ENCODE data around the gene ELN. TPM values are rescaled to one million over a fixed set of nuclear protein-coding genes. Genes with fewer than 3 reads are reported as not detected.

The ELN gene
- total and polyA plus RNA-seq, 9 donors, result 60.4 to 217 (median 153) TPM

GRCh38 chr7:74049997-74050798 lies 22.2 kb downstream of the ELN start:
- Histone ChIP-seq H3K9me3 (replicated peaks; ENCODE audit: control insufficient read depth, low read depth, low read length) (no peaks in the 10 kb centered on the region), H3K4me1 (ENCODE audit: control insufficient read depth, insufficient read depth, low read length) (peaks cover 11% of the 10 kb centered on the region), H3K27me3 (ENCODE audit: control insufficient read depth, insufficient read depth, low read length) (peaks cover 2% of the 10 kb centered on the region), H3K4me3 (ENCODE audit: low read length) (no peak overlapping the region), H3K36me3 (ENCODE audit: control insufficient read depth, insufficient read depth, low read length) (peaks cover 19% of the 10 kb centered on the region), H3K27ac (ENCODE audit: low read length) (no peak overlapping the region)
- no peak for DNase-seq
- WGBS (ENCODE audit: insufficient coverage), result 94% methylated on average over 3 of the region's 3 CpGs

GRCh38 chr7:74051193-74051592 lies 23.2 kb downstream of the ELN start:
- peak; percentile 66 for DNase-seq
- peaks cover 2% of the 10 kb centered on the region for H3K27me3 ChIP-seq (ENCODE audit: control insufficient read depth, insufficient read depth, low read length)
- peaks cover 11% of the 10 kb centered on the region for H3K4me1 ChIP-seq (ENCODE audit: control insufficient read depth, insufficient read depth, low read length)
- peaks cover 19% of the 10 kb centered on the region for H3K36me3 ChIP-seq (ENCODE audit: control insufficient read depth, insufficient read depth, low read length)
- no peak overlapping the region for H3K27ac ChIP-seq (ENCODE audit: low read length)
- WGBS (ENCODE audit: insufficient coverage), result 20% methylated on average over 6 of the region's 10 CpGs
- H3K9me3 ChIP-seq (replicated peaks; ENCODE audit: control insufficient read depth, low read depth, low read length), result no peaks in the 10 kb centered on the region
- H3K4me3 ChIP-seq (ENCODE audit: low read length), result no peak overlapping the region

- peaks cover 2% of the 10 kb centered on the region for H3K27me3 ChIP-seq (ENCODE audit: control insufficient read depth, insufficient read depth, low read length)
- no peak overlapping the region for H3K27ac ChIP-seq (ENCODE audit: low read length)
Observed at GRCh38 chr7:74051629-74052410, 23.8 kb downstream of the ELN start.

GRCh38 chr7:74052628-74053027 lies 24.7 kb downstream of the ELN start:
- Histone ChIP-seq H3K9me3 (replicated peaks; ENCODE audit: control insufficient read depth, low read depth, low read length) (no peaks in the 10 kb centered on the region), H3K27ac (ENCODE audit: low read length) (no peak overlapping the region), H3K27me3 (ENCODE audit: control insufficient read depth, insufficient read depth, low read length) (no peaks in the 10 kb centered on the region), H3K4me1 (ENCODE audit: control insufficient read depth, insufficient read depth, low read length) (peaks cover 11% of the 10 kb centered on the region), H3K4me3 (ENCODE audit: low read length) (no peak overlapping the region), H3K36me3 (ENCODE audit: control insufficient read depth, insufficient read depth, low read length) (peaks cover 15% of the 10 kb centered on the region)
- no peak for DNase-seq
- 73% methylated on average over 1 of the region's 1 CpG for WGBS (ENCODE audit: insufficient coverage)

More at GRCh38 chr7:74051629-74052410, 23.8 kb downstream of the ELN start:
- Histone ChIP-seq H3K9me3 (replicated peaks; ENCODE audit: control insufficient read depth, low read depth, low read length) (no peaks in the 10 kb centered on the region), H3K4me1 (ENCODE audit: control insufficient read depth, insufficient read depth, low read length) (peaks cover 11% of the 10 kb centered on the region), H3K36me3 (ENCODE audit: control insufficient read depth, insufficient read depth, low read length) (peaks cover 19% of the 10 kb centered on the region), H3K4me3 (ENCODE audit: low read length) (no peak overlapping the region)
- 35% methylated on average over 12 of the region's 16 CpGs for WGBS (ENCODE audit: insufficient coverage)
- DNase-seq, result no peak

GRCh38 chr7:74053589-74054186 lies 25.7 kb downstream of the ELN start:
- Histone ChIP-seq H3K9me3 (replicated peaks; ENCODE audit: control insufficient read depth, low read depth, low read length) (no peaks in the 10 kb centered on the region), H3K36me3 (ENCODE audit: control insufficient read depth, insufficient read depth, low read length) (peaks cover 12% of the 10 kb centered on the region)
- no peak for DNase-seq

GRCh38 chr7:74056096-74056915 lies 28.3 kb downstream of the ELN start:
- no peak for DNase-seq
- Histone ChIP-seq H3K36me3 (ENCODE audit: control insufficient read depth, insufficient read depth, low read length) (peaks cover 12% of the 10 kb centered on the region), H3K4me1 (ENCODE audit: control insufficient read depth, insufficient read depth, low read length) (peaks cover 10% of the 10 kb centered on the region), H3K4me3 (ENCODE audit: low read length) (no peak overlapping the region), H3K9me3 (replicated peaks; ENCODE audit: control insufficient read depth, low read depth, low read length) (no peaks in the 10 kb centered on the region), H3K27ac (ENCODE audit: low read length) (no peak overlapping the region), H3K27me3 (ENCODE audit: control insufficient read depth, insufficient read depth, low read length) (no peaks in the 10 kb centered on the region)
- WGBS (ENCODE audit: insufficient coverage), result 65% methylated on average over 17 of the region's 26 CpGs

More at GRCh38 chr7:74053589-74054186, 25.7 kb downstream of the ELN start:
- Histone ChIP-seq H3K27ac (ENCODE audit: low read length) (no peak overlapping the region), H3K4me1 (ENCODE audit: control insufficient read depth, insufficient read depth, low read length) (peaks cover 11% of the 10 kb centered on the region), H3K4me3 (ENCODE audit: low read length) (no peak overlapping the region), H3K27me3 (ENCODE audit: control insufficient read depth, insufficient read depth, low read length) (no peaks in the 10 kb centered on the region)
- 98% methylated on average over 3 of the region's 3 CpGs for WGBS (ENCODE audit: insufficient coverage)

- Histone ChIP-seq H3K4me1 (ENCODE audit: control insufficient read depth, insufficient read depth, low read length) (peaks cover 11% of the 10 kb centered on the region), H3K27ac (ENCODE audit: low read length) (no peak overlapping the region), H3K4me3 (ENCODE audit: low read length) (no peak overlapping the region), H3K36me3 (ENCODE audit: control insufficient read depth, insufficient read depth, low read length) (peaks cover 15% of the 10 kb centered on the region), H3K27me3 (ENCODE audit: control insufficient read depth, insufficient read depth, low read length) (no peaks in the 10 kb centered on the region), H3K9me3 (replicated peaks; ENCODE audit: control insufficient read depth, low read depth, low read length) (no peaks in the 10 kb centered on the region)
- 77% methylated on average over 6 of the region's 11 CpGs for WGBS (ENCODE audit: insufficient coverage)
- no peak for DNase-seq
Observed at GRCh38 chr7:74057216-74057925, 29.4 kb downstream of the ELN start.

- no peak overlapping the region for H3K4me3 ChIP-seq (ENCODE audit: low read length)
- peaks cover 11% of the 10 kb centered on the region for H3K4me1 ChIP-seq (ENCODE audit: control insufficient read depth, insufficient read depth, low read length)
- DNase-seq, result no peak
- no peak overlapping the region for H3K27ac ChIP-seq (ENCODE audit: low read length)
- H3K27me3 ChIP-seq (ENCODE audit: control insufficient read depth, insufficient read depth, low read length), result no peaks in the 10 kb centered on the region
- WGBS (ENCODE audit: insufficient coverage), result 100% methylated on average over 1 of the region's 1 CpG
- H3K36me3 ChIP-seq (ENCODE audit: control insufficient read depth, insufficient read depth, low read length), result peaks cover 15% of the 10 kb centered on the region
- H3K9me3 ChIP-seq (replicated peaks; ENCODE audit: control insufficient read depth, low read depth, low read length), result no peaks in the 10 kb centered on the region
Observed at GRCh38 chr7:74057987-74058386, 30.0 kb downstream of the ELN start.

- Histone ChIP-seq H3K4me1 (ENCODE audit: control insufficient read depth, insufficient read depth, low read length) (peaks cover 11% of the 10 kb centered on the region), H3K9me3 (replicated peaks; ENCODE audit: control insufficient read depth, low read depth, low read length) (no peaks in the 10 kb centered on the region), H3K36me3 (ENCODE audit: control insufficient read depth, insufficient read depth, low read length) (peaks cover 18% of the 10 kb centered on the region), H3K4me3 (ENCODE audit: low read length) (no peak overlapping the region), H3K27ac (ENCODE audit: low read length) (no peak overlapping the region), H3K27me3 (ENCODE audit: control insufficient read depth, insufficient read depth, low read length) (no peaks in the 10 kb centered on the region)
- 83% methylated on average over 7 of the region's 7 CpGs for WGBS (ENCODE audit: insufficient coverage)
- DNase-seq, result no peak
Observed at GRCh38 chr7:74058486-74058885, 30.5 kb downstream of the ELN start.

Data from muscle of leg (tissue), 11 donors.